ENCODE data around the gene CD209. TPM values are rescaled to one million over a fixed set of nuclear protein-coding genes. Genes with fewer than 3 reads are reported as not detected.

CD209 gene
- total and polyA plus RNA-seq, 7 donors = 1.4 to 12.3 (median 5.4) TPM

GRCh38 chr19:7718668-7719067 is 28.7 kb downstream of the CD209 start:
- no peak overlapping the region for H3K4me3 ChIP-seq
- no peak overlapping the region for H3K27ac ChIP-seq
- peaks cover 0 to 4% (median 1%) of the 10 kb centered on the region in 4 donors for H3K9me3 ChIP-seq
- DNase-seq = no peak
- WGBS, 2 donors = 41 to 61% methylated on average over 8 of the region's 8 CpGs
- no peaks in the 10 kb centered on the region for H3K4me1 ChIP-seq
- intact Hi-C loops (cut with DNase I) = no loop called here
- TF ChIP-seq POLR2A (IDR thresholded peaks at IDR 0.05) = no peak
- TF ChIP-seq POLR2AphosphoS5 (IDR thresholded peaks at IDR 0.05) = no peak
- no peak for TF ChIP-seq CTCF (IDR thresholded peaks at IDR 0.05)
- TF ChIP-seq EP300 (IDR thresholded peaks at IDR 0.05) = no peak
- H3K36me3 ChIP-seq = no peaks in the 10 kb centered on the region
- peaks cover 0 to 6% (median 0%) of the 10 kb centered on the region in 3 donors for H3K27me3 ChIP-seq

- no peak for TF ChIP-seq EP300 (IDR thresholded peaks at IDR 0.05)
- TF ChIP-seq CTCF (IDR thresholded peaks at IDR 0.05) = no peak
- no peak for TF ChIP-seq POLR2A (IDR thresholded peaks at IDR 0.05)
- no peak for TF ChIP-seq POLR2AphosphoS5 (IDR thresholded peaks at IDR 0.05)
- H3K27ac ChIP-seq = no peak overlapping the region
- no peak for DNase-seq
- H3K36me3 ChIP-seq = no peaks in the 10 kb centered on the region
- no peaks in the 10 kb centered on the region for H3K4me1 ChIP-seq
- H3K27me3 ChIP-seq = peaks cover 0 to 6% (median 0%) of the 10 kb centered on the region in 3 donors
- peaks cover 0 to 4% (median 1%) of the 10 kb centered on the region in 4 donors for H3K9me3 ChIP-seq
- 88 to 89% methylated on average over 1 of the region's 1 CpG for WGBS, 2 donors
- intact Hi-C loops (cut with DNase I) = no loop called here
- no peak overlapping the region for H3K4me3 ChIP-seq
Measured at GRCh38 chr19:7716762-7717161, 30.6 kb downstream of the CD209 start.

GRCh38 chr19:7715671-7716070 is 31.7 kb downstream of the CD209 start:
- no peak for TF ChIP-seq EP300 (IDR thresholded peaks at IDR 0.05)
- TF ChIP-seq CTCF (IDR thresholded peaks at IDR 0.05) = no peak
- no peak for TF ChIP-seq POLR2AphosphoS5 (IDR thresholded peaks at IDR 0.05)
- no peak for TF ChIP-seq POLR2A (IDR thresholded peaks at IDR 0.05)
- H3K36me3 ChIP-seq = no peaks in the 10 kb centered on the region
- H3K27me3 ChIP-seq = peaks cover 0 to 6% (median 0%) of the 10 kb centered on the region in 3 donors
- no peak overlapping the region for H3K27ac ChIP-seq
- 79 to 84% methylated on average over 1 of the region's 1 CpG for WGBS, 2 donors
- H3K4me3 ChIP-seq = no peak overlapping the region
- no peaks in the 10 kb centered on the region for H3K4me1 ChIP-seq
- H3K9me3 ChIP-seq = peaks cover 0 to 4% (median 1%) of the 10 kb centered on the region in 4 donors
- intact Hi-C loops (cut with DNase I) = no loop called here
- DNase-seq = no peak

GRCh38 chr19:7710616-7711015 is 36.7 kb downstream of the CD209 start:
- TF ChIP-seq POLR2A (IDR thresholded peaks at IDR 0.05) (no peak), EP300 (IDR thresholded peaks at IDR 0.05) (no peak), CTCF (IDR thresholded peaks at IDR 0.05) (no peak), POLR2AphosphoS5 (IDR thresholded peaks at IDR 0.05) (no peak)
- H3K4me3 ChIP-seq = no peak overlapping the region
- DNase-seq = no peak
- WGBS, 2 donors = 76 to 77% methylated on average over 5 of the region's 5 CpGs
- no peaks in the 10 kb centered on the region for H3K9me3 ChIP-seq
- intact Hi-C loops (cut with DNase I) = no loop called here
- no peaks in the 10 kb centered on the region for H3K4me1 ChIP-seq
- no peaks in the 10 kb centered on the region for H3K36me3 ChIP-seq
- H3K27me3 ChIP-seq = no peaks in the 10 kb centered on the region
- no peak overlapping the region for H3K27ac ChIP-seq

- 74 to 76% methylated on average over 10 of the region's 10 CpGs for WGBS, 2 donors
- Histone ChIP-seq H3K36me3 (no peaks in the 10 kb centered on the region), H3K27ac (no peak overlapping the region), H3K4me1 (no peaks in the 10 kb centered on the region), H3K9me3 (no peaks in the 10 kb centered on the region), H3K4me3 (no peak overlapping the region), H3K27me3 (no peaks in the 10 kb centered on the region)
- TF ChIP-seq POLR2A (IDR thresholded peaks at IDR 0.05) = no peak
- TF ChIP-seq POLR2AphosphoS5 (IDR thresholded peaks at IDR 0.05) = no peak
- no peak for TF ChIP-seq CTCF (IDR thresholded peaks at IDR 0.05)
- no peak for TF ChIP-seq EP300 (IDR thresholded peaks at IDR 0.05)
- DNase-seq = no peak
- intact Hi-C loops (cut with DNase I) = no loop called here
Measured at GRCh38 chr19:7709932-7710460, 37.3 kb downstream of the CD209 start.

Measured in sigmoid colon (tissue), 7 donors.